Stimulated activated CD4-positive, alpha-beta T cell treated with anti-CD3 and anti-CD28 coated beads, Interleukin-4, amount 100 ng/mL, for 1 hour (primary cell): ENCODE measurements around the gene NDUFB11.
A peak's percentile ranks its signal among the peaks of the same experiment; 100 is the strongest.

Experiments used
- DNase-seq: peaks from one replicate; pipeline ENCODE4 v3.0.0-alpha.2; 2020

The NDUFB11 gene

DNA sequence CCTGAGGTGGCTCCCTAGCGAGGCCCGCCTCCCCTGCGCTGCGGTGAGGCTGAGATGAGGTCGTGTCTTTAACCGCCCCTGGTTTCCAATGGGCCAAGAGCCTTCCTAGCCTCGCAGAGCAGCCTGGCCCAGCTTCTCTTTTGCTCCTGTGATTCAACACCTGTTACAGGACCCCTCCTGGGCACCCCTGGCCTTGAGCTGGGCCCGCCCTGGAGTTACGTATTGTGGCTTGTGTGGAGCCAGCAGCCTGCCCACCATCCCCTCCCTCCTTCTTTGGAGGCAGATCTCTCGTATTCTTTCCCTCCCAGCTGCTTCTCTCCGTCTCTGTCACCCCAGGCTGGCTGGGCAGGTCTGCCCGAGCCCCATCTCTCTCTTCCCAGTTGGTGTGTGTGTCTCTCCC, 29.9 kb upstream of the NDUFB11 start:
- DNase-seq = no peak

DNA sequence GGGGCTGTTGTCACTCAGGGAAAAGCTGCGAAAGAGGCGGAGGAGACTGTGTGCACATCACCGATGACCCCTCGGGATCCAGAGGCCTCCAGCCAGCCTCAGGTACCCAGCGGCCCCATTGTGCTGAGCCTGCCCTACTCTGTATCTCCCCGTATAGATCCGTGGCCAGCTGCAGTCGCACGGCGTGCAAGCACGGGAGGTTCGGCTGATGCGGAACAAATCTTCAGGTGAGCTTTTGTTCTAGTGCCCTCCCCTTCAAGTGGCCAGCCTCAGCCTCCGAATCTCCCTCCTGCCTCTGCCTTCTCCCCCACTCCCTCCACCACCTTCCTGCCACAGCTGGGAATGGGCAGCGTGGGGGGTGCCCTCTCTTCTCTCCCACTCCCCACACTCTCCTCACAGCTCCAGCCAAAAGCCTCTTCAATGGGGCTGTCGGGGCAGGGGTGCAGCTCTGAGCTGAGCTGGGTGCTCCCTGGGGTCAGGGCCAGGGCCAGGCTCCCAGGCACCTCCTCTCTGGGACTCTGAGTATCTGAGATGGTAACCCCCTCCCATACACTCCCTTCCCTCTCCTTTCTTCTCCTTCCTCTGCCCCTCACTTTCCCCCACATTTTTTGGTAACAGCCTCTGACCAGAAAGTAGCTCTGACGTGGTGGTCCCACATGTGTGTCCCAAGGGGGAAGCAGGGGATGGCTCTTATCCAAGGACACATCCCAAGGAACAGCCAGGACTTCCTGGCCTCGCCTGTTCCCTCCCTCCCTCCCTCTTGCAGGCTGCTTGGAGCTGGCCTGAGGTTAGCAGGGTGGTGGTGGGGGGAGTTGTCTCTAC, 28.7 kb upstream of the NDUFB11 start:
- no peak for DNase-seq

- no peak for DNase-seq
Measured at GRCh38 chrX:47172549-47172948, 28.0 kb upstream of the NDUFB11 start.

DNA sequence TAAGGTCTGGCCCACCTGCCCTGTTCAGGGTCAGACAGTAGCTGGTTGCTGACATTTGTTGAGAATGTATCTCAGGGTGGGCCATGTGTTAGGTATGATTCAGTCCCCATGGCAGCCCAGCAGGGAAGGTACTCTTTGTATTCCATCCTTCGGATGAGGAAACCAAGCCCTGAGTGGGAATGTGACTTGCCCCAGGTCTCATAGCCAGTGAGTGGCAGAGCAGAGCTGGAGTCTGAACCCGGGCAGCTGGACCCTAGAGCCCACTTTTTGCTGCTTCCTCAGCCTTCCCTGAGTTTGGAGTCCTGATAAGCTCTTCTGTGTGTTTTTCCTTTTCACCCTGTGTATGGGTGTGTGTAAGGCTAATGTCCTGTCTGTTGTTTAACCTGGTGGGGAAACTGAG, 27.5 kb upstream of the NDUFB11 start:
- no peak for DNase-seq

DNA sequence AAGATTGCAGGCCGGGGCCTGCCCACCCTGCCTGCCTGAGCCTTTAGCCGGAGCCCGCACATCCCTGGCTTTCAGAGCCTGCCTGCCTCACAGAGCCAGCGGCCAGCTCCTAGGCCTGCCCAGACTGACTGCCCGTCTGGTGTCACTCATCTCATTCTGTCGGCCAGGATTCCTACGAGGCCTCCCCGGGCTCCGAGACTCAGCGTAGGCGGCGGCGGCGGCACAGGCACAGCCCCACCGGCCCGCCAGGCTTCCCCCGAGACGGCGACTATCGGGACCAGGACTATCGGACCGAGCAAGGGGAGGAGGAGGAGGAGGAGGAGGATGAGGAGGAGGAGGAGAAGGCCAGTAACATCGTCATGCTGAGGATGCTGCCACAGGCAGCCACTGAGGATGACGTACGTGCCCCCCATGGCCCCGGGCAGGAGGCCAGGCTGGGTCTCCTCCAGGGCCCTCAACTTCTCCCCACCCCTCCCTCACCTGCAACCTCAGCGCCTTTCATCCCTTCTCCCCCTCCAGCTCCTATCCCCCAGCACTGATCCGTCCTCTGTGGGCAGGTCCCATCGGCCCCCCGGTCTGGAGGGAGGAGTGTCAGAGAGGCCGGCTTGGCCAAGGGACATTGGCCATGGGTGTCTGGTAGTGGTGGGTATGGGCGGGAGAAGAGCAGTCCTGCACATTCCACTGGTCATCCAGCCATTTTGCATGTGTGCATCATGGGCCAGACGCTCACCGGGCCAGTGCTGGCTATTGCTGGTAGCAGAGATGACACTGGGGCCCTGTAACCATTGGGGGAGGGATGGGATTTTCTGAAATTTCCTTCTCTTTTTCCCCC, 26.6 kb upstream of the NDUFB11 start:
- DNase-seq = no peak

DNA sequence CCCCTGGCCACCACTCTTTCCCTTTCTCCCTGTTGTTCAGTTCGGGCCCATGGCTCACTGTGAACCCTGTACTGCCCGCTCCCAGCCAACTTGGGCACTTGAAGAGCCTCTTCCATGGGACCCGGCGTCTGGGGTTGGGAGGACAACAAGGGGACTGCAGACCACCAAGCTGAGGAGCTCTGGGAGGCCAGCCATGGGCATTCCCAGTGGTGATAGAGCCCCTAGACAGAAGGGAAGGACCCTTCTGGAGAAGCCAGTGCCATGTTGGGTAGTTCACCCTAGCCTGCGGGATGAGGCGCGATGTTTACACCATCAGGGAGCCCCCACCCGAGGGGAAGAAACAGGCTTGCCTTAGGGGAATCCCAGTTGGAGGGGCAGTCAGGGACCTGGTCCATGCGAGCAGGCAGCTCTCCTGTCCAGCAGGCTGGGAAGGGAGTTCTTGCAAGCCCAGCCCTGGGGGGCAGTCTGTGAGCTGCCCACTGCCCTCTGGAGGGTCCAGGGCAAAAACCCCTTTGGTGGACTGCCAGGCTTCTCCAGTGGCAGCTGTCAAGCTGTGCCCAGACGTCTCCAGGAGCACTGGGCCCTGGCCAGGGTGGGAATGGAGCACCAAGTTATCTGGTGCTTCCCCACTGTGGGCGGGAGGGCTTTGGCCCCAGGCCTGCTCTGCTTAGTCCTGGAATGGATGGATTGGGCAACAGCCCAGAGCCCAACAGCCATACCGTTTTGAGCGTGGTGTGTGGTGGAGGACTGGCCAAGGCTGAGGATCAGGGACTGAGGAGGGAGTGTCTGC, 25.4 kb upstream of the NDUFB11 start:
- DNase-seq = no peak

GRCh38 chrX:47169273-47169672, 24.8 kb upstream of the NDUFB11 start:
- DNase-seq = no peak

- DNase-seq = no peak
Measured at GRCh38 chrX:47168495-47169073, 24.1 kb upstream of the NDUFB11 start.

DNA sequence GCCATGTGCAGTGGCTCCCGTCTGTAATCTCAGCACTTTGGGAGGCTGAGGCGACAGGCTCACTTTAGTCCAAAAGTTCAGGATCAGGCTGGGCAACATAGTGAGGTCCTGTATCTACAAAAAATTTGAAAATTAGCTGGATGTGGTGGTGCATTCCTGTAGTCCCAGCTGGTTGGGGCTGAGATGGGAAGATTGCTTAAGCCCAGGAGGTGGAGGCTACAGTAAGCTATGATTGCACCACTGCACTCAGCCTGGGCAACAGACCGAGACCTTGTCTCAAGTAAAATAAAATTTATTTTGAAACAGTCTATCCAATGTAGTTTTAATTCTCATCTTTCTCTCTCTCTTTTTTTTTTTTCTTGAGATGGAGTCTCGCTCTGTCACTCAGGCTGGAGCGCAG, 21.6 kb upstream of the NDUFB11 start:
- no peak for DNase-seq

DNA sequence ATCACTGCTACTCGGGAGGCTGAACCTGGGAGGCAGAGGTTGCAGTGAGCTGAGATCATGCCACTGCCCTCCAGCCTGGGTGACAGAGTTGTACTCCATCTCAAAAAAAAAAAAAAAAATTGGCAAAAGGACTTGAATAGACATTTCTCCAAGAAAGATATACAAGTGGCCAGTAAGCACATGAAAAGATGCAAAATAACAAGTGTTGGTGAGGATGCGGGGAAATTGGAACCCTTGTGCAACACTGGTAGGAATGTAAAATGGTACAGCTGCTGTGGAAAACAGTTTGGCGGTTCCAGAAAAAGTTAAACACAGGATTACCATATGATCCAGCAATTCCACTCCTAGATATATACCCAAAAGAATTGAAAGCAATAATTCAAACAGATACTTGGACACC, 19.9 kb upstream of the NDUFB11 start:
- DNase-seq = no peak

GRCh38 chrX:47162927-47163583, 18.6 kb upstream of the NDUFB11 start:
- DNase-seq = no peak

DNA sequence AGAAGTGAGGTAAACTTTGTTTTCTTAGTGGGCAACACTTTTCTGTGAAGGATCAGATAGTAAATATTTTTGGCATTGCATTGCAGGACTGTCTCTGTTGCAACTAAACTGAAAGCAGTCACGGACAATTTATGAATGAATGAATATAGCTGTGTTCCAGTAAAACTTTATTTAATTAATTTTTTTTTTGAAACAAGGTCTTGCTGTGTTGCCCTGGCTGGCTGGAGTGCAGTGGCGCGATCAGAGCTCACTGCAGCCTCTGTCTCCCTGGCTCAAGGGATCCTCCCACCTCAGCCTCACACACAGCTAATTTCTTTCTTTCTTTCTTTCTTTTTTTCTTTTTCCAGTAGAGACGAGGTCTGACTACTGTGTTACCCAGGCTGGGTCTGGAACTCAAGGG, 16.3 kb upstream of the NDUFB11 start:
- DNase-seq = no peak

DNA sequence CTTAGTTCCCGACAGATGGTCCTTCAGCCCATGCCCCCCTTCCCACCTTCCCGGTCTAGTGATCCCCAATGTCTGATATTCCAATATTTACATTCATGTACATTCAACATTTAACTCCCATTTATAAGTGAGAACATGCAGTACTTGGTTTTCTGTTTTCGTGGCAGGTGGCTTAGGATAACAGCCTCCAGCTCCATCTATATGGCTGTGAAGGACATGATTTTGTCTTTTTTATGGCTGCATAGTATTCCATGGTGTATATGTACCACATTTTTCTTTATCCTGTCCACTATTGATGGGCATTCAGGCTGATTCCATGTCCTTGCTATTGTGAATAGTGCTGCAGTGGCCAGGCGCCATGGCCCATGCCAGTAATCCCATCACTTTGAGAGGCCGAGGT, 14.3 kb upstream of the NDUFB11 start:
- no peak for DNase-seq

GRCh38 chrX:47158131-47158530, 13.6 kb upstream of the NDUFB11 start:
- DNase-seq = no peak

DNA sequence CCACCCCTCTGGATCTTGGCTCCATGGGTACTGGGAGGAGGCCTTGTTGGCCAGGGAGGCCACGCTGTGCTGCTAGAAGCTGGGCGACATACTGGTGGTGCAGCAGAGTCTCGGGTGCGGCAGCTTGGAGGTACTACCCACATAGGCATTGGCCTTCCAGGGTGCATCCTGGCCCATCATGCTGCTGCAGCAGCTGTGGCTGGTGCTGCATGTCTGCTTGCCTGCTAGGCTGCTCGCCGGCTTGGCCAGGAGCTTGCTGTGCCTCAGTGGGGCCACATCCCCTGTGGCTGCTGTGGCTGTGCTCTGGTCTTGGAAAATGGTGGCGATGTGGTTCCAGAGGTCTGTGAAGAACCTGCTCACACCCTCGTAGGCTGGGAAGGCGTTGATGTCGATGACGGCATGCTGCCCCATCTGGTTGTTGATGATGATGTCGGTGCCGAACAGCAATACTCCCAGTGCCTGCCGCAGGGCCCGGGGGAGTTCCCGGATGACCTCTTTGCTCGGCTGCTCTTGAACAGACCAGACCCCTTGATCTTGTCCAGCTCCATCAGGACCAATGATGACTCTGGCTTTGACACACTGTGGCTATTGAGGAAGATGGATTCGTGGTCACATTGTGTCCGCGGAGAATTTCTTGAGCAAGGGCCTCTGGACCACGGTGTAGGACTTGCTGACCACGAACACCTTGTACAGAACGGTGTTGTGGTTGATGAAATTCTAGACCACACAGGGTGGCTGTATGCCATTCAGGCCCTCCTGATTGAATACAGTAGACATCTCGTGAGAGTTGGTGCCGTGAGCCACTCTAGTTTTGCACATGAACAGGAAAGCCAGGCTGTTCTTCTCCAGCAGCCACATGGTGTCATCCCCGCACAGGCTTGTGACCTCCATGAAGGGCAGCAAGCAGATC, 12.4 kb upstream of the NDUFB11 start:
- no peak for DNase-seq

- no peak for DNase-seq
Measured at GRCh38 chrX:47151435-47151834, 6.9 kb upstream of the NDUFB11 start.

- peak; percentile 14 for DNase-seq
Measured at GRCh38 chrX:47148946-47149345, 4.4 kb upstream of the NDUFB11 start.

DNA sequence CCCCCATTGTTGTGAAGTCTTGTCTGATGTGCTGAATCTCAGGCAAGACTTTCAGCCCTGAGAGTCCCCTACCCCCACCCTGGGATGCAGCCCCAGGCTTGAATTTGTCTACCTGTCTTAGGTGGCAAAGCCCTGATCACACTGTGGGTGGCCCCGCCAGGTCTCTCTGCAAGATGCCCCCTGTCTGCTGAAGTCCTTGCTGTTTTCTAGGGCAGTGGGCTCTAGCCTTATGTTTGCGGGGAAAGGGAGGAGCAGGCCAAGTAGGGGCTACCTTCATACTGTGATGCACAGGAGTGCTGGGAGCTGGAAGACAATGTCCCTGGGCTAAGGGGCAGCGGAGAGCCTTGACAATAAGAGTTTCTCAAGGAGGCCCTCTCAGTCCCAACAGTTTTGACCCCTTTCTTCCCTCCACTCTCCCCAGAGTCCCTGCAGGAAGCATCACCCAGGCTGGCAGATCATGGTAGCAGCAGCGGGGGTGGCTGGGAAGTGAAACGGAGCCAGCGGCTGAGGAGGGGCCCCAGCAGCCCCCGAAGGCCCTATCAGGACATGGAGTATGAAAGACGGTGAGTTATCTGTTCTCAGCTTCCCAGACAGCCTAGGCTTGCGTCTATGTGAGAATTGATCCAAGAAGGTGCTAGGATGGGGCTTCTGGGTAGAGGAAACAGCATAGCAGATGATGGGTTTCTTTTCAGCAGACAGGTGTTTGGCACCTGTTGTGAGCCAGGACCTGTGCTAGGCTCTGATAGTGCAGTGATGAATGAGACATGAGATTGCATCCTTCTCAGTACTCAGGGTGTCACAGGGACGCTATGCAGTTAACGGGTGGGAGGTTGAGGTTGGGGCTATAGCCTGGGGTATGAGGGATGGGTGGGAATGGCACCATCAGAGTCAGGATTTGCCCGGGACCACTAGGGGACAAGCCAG, 2.7 kb upstream of the NDUFB11 start:
- no peak for DNase-seq

GRCh38 chrX:47146121-47146935, 1.8 kb upstream of the NDUFB11 start:
- no peak for DNase-seq
